ENCODE results near the gene ZNF618.

GRCh38 chr9:114061830-114062474, 185.8 kb downstream of the ZNF618 start:
- no peak for TF ChIP-seq CTCF (conservative IDR thresholded peaks at IDR 0.05; ENCODE audit: low read depth, low read length)
- no peak for TF ChIP-seq EZH2 (IDR thresholded peaks at IDR 0.05; ENCODE audit: low read length, unreplicated experiment)

All from PC-3 (cell line).